K562 (cell line): ENCODE results near the gene ELOVL5. TPM values are rescaled to one million over a fixed set of nuclear protein-coding genes. Genes with fewer than 3 reads are reported as not detected.

Source experiments
- ATAC-seq: fragments of 200-7000 bp; cut with Tn5 transposase; 3 replicates; pipeline ENCODE4 v1.9.1; 2020; ENCODE audit warnings: moderate library complexity
- BruUV-seq: library from RNA; stranded (reverse); fragments of 400-500 nt; replicated peaks from 2 replicates; lab custom pipeline; 2021; lab: Mats Ljungman, UMichigan
- CTCF ChIA-PET: fragments of 300-600 bp; formaldehyde crosslinking; extraction: SDS; loops from one replicate; lab custom pipeline; 2021; ENCODE audit warnings: low intra/inter-chr PET ratio; lab: Yijun Ruan, JAX
- POLR2A ChIA-PET: fragments of 300-600, 350-650 bp; sonication (Branson Sonifier 250); formaldehyde crosslinking; extraction: SDS; loops from one replicate; lab custom pipeline; 2021; ENCODE audit warnings: antibody characterized with exemption, inconsistent platforms; lab: Yijun Ruan, JAX
- DNase-seq, 4 experiments: peaks; one replicate each; pipeline versions ENCODE4 v3.0.0 to v3.0.0-alpha.2; 2011 to 2018; ENCODE audit warnings: low spot score in 3 of 4, mixed read lengths in 3 of 4; ENCODE audit errors: extremely low read depth in 1 of 4
- FAIRE-seq: peaks from 2 replicates; lab custom pipeline; 2011; peaks lifted over from hg19 to GRCh38; lab: Jason Lieb, UNC
- H2AFZ ChIP-seq: 2 replicates; pipeline ENCODE4 v1.6.0; 2011; ENCODE audit warnings: low read depth, low read length, control low read depth, inconsistent platforms
- H3K27ac ChIP-seq: fragments of 200-600 bp; 3 replicates; pipeline ENCODE4 v1.8.0; 2011; ENCODE audit warnings: low read depth, mild to moderate bottlenecking, control low read depth, inconsistent platforms, low read length, moderate library complexity, mixed read lengths; ENCODE audit errors: extremely low read depth
- H3K27me3 ChIP-seq, 2 experiments: fragments of 300-600 bp in 1 of 2; 2 replicates in 1 of 2; 3 replicates in 1 of 2; pipeline versions ENCODE4 v1.6.0 to v1.8.0; 2011; ENCODE audit warnings: inconsistent platforms in 2 of 2, low read length in 2 of 2, mild to moderate bottlenecking in 1 of 2, mixed read lengths in 1 of 2, moderate library complexity in 1 of 2; ENCODE audit not compliant: control insufficient read depth in 2 of 2, insufficient read depth in 2 of 2
- H3K36me3 ChIP-seq: fragments of 300-600 bp; 3 replicates; pipeline ENCODE4 v1.8.0; 2011; ENCODE audit warnings: mild to moderate bottlenecking, low read length, inconsistent platforms; ENCODE audit not compliant: control insufficient read depth, insufficient read depth
- H3K4me1 ChIP-seq, 2 experiments: fragments of 200-600 bp in 1 of 2; replicated peaks in 1 of 2; 2 replicates in 1 of 2; 3 replicates in 1 of 2; pipeline versions ENCODE4 v1.5.1 to v1.8.0; 2011; ENCODE audit warnings: inconsistent platforms in 2 of 2, low read length in 2 of 2, mild to moderate bottlenecking in 1 of 2, mixed read lengths in 1 of 2, moderate library complexity in 1 of 2; ENCODE audit not compliant: control insufficient read depth in 2 of 2, insufficient read depth in 2 of 2
- H3K4me2 ChIP-seq: 2 replicates; pipeline ENCODE4 v1.6.1; 2011; ENCODE audit warnings: low read length, control low read depth, inconsistent platforms, mixed read lengths; ENCODE audit not compliant: insufficient read depth
- H3K4me3 ChIP-seq: fragments of 200-600 bp; sonication (generic), shearing (Covaris generic); 2 replicates; pipeline ENCODE4 v1.5.1; 2016; ENCODE audit warnings: control low read depth, inconsistent platforms
- H3K79me2 ChIP-seq: fragments of 200-600 bp; 3 replicates; pipeline ENCODE4 v1.8.0; 2011; ENCODE audit warnings: low read length, inconsistent platforms; ENCODE audit not compliant: control insufficient read depth, insufficient read depth
- H3K9ac ChIP-seq, 2 experiments: 2 replicates each; pipeline versions ENCODE4 v1.6.0 to v1.6.1; 2011; ENCODE audit warnings: low read depth in 2 of 2, low read length in 2 of 2, control low read depth in 1 of 2, inconsistent platforms in 1 of 2, mild to moderate bottlenecking in 1 of 2, mixed read lengths in 1 of 2; ENCODE audit not compliant: insufficient read depth in 1 of 2
- H3K9me1 ChIP-seq: one replicate; pipeline ENCODE4 v1.6.0; 2011; ENCODE audit warnings: inconsistent platforms, mild to moderate bottlenecking, low read length, moderate library complexity; ENCODE audit not compliant: control insufficient read depth, insufficient read depth
- H3K9me3 ChIP-seq: replicated peaks from 2 replicates; pipeline ENCODE4 v1.5.1; 2011; ENCODE audit warnings: low read depth, low read length, inconsistent platforms; ENCODE audit not compliant: control insufficient read depth, insufficient read depth
- H4K20me1 ChIP-seq: replicated peaks from 2 replicates; pipeline ENCODE4 v1.6.1; 2011; ENCODE audit warnings: low read length, inconsistent platforms, mixed read lengths; ENCODE audit not compliant: control insufficient read depth, insufficient read depth
- BRD9 ChIP-seq: fragments of 450-650 bp; IDR thresholded peaks from 2 replicates; pipeline ENCODE4 v1.6.1; 2018; ENCODE audit warnings: low read depth; ENCODE audit not compliant: partially characterized antibody
- DIDO1 ChIP-seq: fragments of 450-650 bp; IDR thresholded peaks from 2 replicates; pipeline ENCODE4 v1.6.1; 2016; ENCODE audit warnings: low read depth, missing biosample characterization, missing genetic modification characterization
- EHMT2 ChIP-seq: fragments of 450-650 bp; IDR thresholded peaks from 2 replicates; pipeline ENCODE4 v1.6.1; 2018; ENCODE audit warnings: antibody characterized with exemption
- FOXK2 ChIP-seq, 2 experiments: fragments of 450-650 bp; IDR thresholded peaks in 1 of 2; conservative IDR thresholded peaks in 1 of 2; 2 replicates each; pipeline ENCODE4 v1.6.1; 2016; ENCODE audit warnings: low read depth in 2 of 2, mild to moderate bottlenecking in 1 of 2
- GATA2 ChIP-seq: sonication (generic); formaldehyde crosslinking; IDR thresholded peaks from 2 replicates; pipeline ENCODE4 v1.4.0; 2020; ENCODE audit warnings: mild to moderate bottlenecking, missing genetic modification reagents
- HMGXB4 ChIP-seq: sonication (generic); formaldehyde crosslinking; IDR thresholded peaks from 2 replicates; pipeline ENCODE4 v1.8.1; 2023; ENCODE audit warnings: mild to moderate bottlenecking, missing genetic modification reagents
- KLF13 ChIP-seq: fragments of 450-650 bp; IDR thresholded peaks from 2 replicates; pipeline ENCODE4 v1.6.1; 2016; ENCODE audit warnings: missing genetic modification characterization, low read depth, mild to moderate bottlenecking, missing compliant biosample characterization, moderate library complexity, borderline replicate concordance
- NR2F6 ChIP-seq: fragments of 450-650 bp; formaldehyde crosslinking; IDR thresholded peaks from 2 replicates; pipeline ENCODE4 v1.4.0; 2020; ENCODE audit warnings: mild to moderate bottlenecking
- SAP30 ChIP-seq: fragments of 200-600 bp; sonication (generic); IDR thresholded peaks from 2 replicates; pipeline ENCODE4 v1.6.1; 2012; ENCODE audit warnings: borderline replicate concordance, low read depth, mild to moderate bottlenecking, moderate library complexity, low read length, control low read depth, inconsistent platforms; ENCODE audit not compliant: insufficient read depth, poor library complexity, severe bottlenecking
- SIRT6 ChIP-seq: IDR thresholded peaks from one replicate; pipeline ENCODE4 v1.6.1; 2012; ENCODE audit warnings: low read depth, mild to moderate bottlenecking, control low read depth, inconsistent platforms, low read length, moderate library complexity
- SMAD2 ChIP-seq: fragments of 150-350 bp; IDR thresholded peaks from 2 replicates; pipeline ENCODE4 v1.6.1; 2014; ENCODE audit warnings: low read depth, mild to moderate bottlenecking, low read length
- SPI1 ChIP-seq: IDR thresholded peaks from 2 replicates; pipeline ENCODE4 v1.6.1; 2011; ENCODE audit warnings: low read depth, low read length, control low read depth, borderline replicate concordance
- SREBF1 ChIP-seq: fragments of 150-350 bp; IDR thresholded peaks from 2 replicates; pipeline ENCODE4 v1.6.1; 2014; ENCODE audit warnings: antibody characterized with exemption, low read depth, low read length, borderline replicate concordance
- TARDBP ChIP-seq: fragments of 450-650 bp; IDR thresholded peaks from 2 replicates; pipeline ENCODE4 v1.6.1; 2016
- ZBTB2 ChIP-seq: fragments of 450-650 bp; IDR thresholded peaks from 2 replicates; pipeline ENCODE4 v1.6.1; 2016; ENCODE audit warnings: antibody characterized with exemption
- ZNF354B ChIP-seq: fragments of 250-450 bp; sonication (Bioruptor Pico); IDR thresholded peaks from 2 replicates; pipeline ENCODE4 v1.4.0; 2020
- WGBS: fragments of 100-300 bp; shearing (Covaris generic); methylation state at CpG from one replicate; pipeline ENCODE4 v1.1.6; 2016; ENCODE audit warnings: low coverage, mixed read lengths; ENCODE audit not compliant: insufficient coverage; ENCODE audit errors: missing lambda C conversion rate; 5-methylcytosine and 5-hydroxymethylcytosine counted together
- in situ Hi-C: fragments of 300-500 bp; cut with MboI; formaldehyde crosslinking; loops from 4 replicates; pipeline ENCODE4 v1.15.0; 2018; ENCODE audit warnings: inconsistent platforms, mixed read lengths
- intact Hi-C: fragments of 100-400 bp; cut with micrococcal nuclease; formaldehyde crosslinking; loops from 2 replicates; pipeline ENCODE4 v1.14.2; 2022
- polyA plus RNA-seq, 8 experiments: library from polyadenylated mRNA; depleted of rRNA in 4 of 8; stranded (reverse) in 5 of 8; unstranded in 3 of 8; fragments of >200 nt; fragmentation: Nextera tagmentation in 2 of 8; fragmentation: Illumina TruSeq in 1 of 8; extraction: Ambion mirVana in 2 of 8; extraction: Trizol in 1 of 8; gene quantifications; 2 replicates each; pipeline versions ENCODE4 v1.2.1 to v1.2.3, GENCODE V29; 2011 to 2014; ENCODE audit warnings: inconsistent platforms in 1 of 8, missing spikeins in 1 of 8
- total RNA-seq, 7 experiments: library from RNA; depleted of rRNA in 6 of 7; stranded (reverse); fragments of >200 nt in 6 of 7; fragmentation: Illumina TruSeq in 2 of 7; extraction: Trizol in 2 of 7; gene quantifications; 2 replicates each; pipeline versions ENCODE4 v1.2.1 to v1.2.3, GENCODE V29; 2011 to 2021; ENCODE audit warnings: low replicate concordance in 1 of 7
- TF ChIP-seq, protein P1 (sequence below): fragments of 450-650 bp; IDR thresholded peaks from 2 replicates; pipeline ENCODE4 v1.6.1; 2016

The ELOVL5 gene
- total and polyA plus RNA-seq, 9 of the 15 experiments (the other 6 are each of a cell fraction or from before 2014, with no cell fraction given), result 70.6 to 245 (median 132) TPM

DNA sequence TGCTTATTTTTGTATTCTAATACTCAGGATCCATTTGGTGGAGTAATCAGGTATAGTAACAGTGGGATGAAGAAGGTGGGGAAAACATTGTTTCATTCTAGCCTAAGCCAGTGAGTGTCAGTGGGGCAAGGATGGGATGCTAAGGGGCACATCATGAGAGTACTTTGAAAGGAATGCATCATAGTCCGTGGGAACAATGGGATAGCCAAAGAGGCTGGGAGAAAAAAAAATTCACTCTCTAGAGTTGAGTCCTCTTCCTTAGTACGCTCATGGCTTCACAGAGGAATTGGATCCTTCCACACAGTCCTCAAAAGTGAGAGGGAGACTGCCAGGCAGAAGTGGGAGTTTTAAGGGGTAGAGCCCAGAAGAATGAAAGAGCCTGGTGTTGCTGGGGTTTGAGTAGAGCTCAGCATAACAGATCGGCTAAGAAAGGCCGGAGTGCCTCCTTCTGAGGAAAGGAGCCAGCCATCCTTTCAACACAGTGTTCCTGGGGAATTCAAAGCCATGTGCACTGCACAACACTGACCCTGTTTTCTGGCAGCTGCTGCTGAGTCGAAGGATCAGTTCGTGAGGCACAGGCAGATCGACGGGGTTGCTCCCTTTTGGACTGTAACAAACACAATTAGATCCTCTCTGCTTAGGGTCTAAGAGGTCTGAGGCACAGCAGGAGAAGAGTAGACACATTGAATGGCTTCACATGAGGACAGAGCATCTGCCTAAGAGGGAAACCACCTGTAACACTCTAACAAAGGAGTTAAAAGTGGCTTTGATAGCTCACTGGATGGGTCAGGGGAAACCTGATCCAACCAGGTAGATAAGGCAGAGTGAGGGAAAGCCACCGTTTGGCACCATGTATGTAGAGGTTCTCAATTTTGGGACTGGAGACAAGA is 61.2 kb downstream of the ELOVL5 start:
- WGBS, result 85% methylated on average over 7 of the region's 9 CpGs
- BruUV-seq, result no TSS peak
- H3K9me1 ChIP-seq, result no peaks in the 10 kb centered on the region
- peaks cover 88% of the 10 kb centered on the region for H3K36me3 ChIP-seq
- H3K27ac ChIP-seq, result no peak overlapping the region; the same call in 2 of the 3 replicates
- H3K4me3 ChIP-seq, result no peak overlapping the region
- H3K9me3 ChIP-seq, result no peaks in the 10 kb centered on the region
- DNase-seq (no peak), FAIRE-seq (no peak), ATAC-seq (no peak)
- CTCF ChIA-PET, result no interaction called here
- H3K4me2 ChIP-seq, result no peak overlapping the region
- no peaks in the 10 kb centered on the region for H4K20me1 ChIP-seq
- intact Hi-C loops (no loop called here), in situ Hi-C loops (no loop called here)
- H3K79me2 ChIP-seq, result peaks cover 78% of the 10 kb centered on the region
- POLR2A ChIA-PET, result interaction anchor here (0.6 to 0.8 kb wide), 2 partner anchors 10 to 22 kb away, joined by 3 to 4 read pairs; no protein-coding TSS in a partner anchor
- no peaks in the 10 kb centered on the region for H3K27me3 ChIP-seq
- H2AFZ ChIP-seq, result no peak overlapping the region
- peaks cover 0 to 14% of the 10 kb centered on the region in 2 experiments; a peak in 2 of 5 replicates for H3K4me1 ChIP-seq
- 0 out of 4 replicates have a peak overlapping the region, but pooled peaks of 1 of the 2 experiments have one; percentile 24 for H3K9ac ChIP-seq
- TF ChIP-seq TARDBP (no peak), NR2F6 (no peak), SREBF1 (no peak), ZBTB2 (no peak), SPI1 (no peak), SIRT6 (no peak), FOXK2 (conservative IDR thresholded peaks at IDR 0.05 in 1 of 2, IDR thresholded peaks at IDR 0.05 in 1 of 2; ENCODE audit: low read depth in 2 of 2) (no peak), SAP30 (no peak), ZNF354B (CRISPR knock-in tag) (no peak), EHMT2 (no peak), BRD9 (no peak), HMGXB4 (CRISPR knock-in tag) (no peak), DIDO1 (tag) (no peak), KLF13 (tag) (no peak), GATA2 (CRISPR knock-in tag) (no peak), SMAD2 (no peak)
- TF ChIP-seq, protein P1, sequence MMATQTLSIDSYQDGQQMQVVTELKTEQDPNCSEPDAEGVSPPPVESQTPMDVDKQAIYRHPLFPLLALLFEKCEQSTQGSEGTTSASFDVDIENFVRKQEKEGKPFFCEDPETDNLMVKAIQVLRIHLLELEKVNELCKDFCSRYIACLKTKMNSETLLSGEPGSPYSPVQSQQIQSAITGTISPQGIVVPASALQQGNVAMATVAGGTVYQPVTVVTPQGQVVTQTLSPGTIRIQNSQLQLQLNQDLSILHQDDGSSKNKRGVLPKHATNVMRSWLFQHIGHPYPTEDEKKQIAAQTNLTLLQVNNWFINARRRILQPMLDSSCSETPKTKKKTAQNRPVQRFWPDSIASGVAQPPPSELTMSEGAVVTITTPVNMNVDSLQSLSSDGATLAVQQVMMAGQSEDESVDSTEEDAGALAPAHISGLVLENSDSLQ, result no peak
